Measurements from ENCODE around the gene B3GNT8.
"Not testable (repeated sequence)": the region's sequence is repeated elsewhere in the genome, so short reads cannot be mapped to it uniquely, and the experiment has no call there.

The B3GNT8 gene

GRCh38 chr19:41381536-41381935 lies 45.6 kb downstream of the B3GNT8 start:
- not testable (repeated sequence) for DNase-seq

DNA sequence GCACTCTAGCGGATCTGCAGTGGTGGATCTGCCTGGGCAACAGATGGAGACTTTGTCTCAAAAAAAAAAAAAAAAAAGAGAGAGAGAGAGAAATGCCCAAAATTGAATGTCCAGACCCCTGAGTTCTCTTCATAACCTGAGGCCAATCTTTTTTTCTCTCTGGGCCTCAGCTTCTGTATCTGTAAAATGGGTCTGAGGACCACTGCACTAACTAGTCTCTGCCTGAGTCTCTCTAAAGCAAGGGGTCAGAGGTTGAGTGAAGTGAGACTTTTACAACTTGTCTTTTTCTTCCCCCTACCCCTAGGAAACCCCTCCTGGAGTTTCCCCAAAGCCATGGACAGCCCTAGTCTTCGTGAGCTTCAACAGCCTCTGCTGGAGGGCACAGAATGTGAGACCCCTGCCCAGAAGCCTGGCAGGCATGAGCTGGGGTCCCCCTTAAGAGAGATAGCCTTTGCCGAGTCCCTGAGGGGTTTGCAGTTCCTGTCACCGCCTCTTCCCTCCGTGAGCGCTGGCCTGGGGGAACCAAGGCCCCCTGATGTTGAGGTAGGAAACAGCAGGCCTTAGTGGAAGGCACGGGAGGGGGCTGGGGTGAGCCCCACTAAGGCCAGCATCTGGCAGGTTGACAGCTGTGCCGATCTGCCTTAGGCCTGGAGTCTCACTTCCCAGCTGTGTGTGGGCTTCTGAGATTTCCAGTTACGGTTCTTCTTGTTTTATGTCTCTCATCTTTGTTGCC lies 49.0 kb downstream of the B3GNT8 start:
- DNase-seq, result no peak

DNA sequence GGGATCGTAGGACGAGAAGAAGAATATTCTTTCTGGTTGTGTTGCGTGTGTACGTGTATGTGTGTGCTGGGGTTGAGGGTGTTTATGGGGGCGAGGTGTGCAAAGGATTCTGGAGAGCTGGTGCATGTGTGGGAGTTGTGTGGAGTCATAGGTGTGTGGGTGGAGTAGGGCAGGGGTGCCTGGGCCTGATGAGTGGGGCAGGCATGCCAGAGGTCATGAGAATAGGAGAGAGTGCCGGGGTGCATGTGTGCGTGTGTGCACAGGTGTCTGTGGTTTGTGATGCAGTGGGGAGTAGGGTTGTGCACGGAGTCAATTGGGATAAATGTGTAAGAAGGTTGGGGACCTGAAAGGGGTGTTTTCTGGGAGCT lies 50.2 kb downstream of the B3GNT8 start:
- DNase-seq, result no peak

GRCh38 chr19:41376241-41376997 lies 50.8 kb downstream of the B3GNT8 start, which contains the start of gene TMEM91:
Gene TMEM91, plus strand, starts transcription at chr19:41376533. Its CDS starts 1,777 bp downstream, at chr19:41378310.
- DNase-seq, result no peak
